LNCaP clone FGC (cell line): ENCODE measurements around the gene MYO1C.
A peak's percentile ranks its signal among the peaks of the same experiment; 100 is the strongest.

Experiments used
- DNase-seq: peaks from one replicate; pipeline ENCODE4 v3.0.0-alpha.2; 2011; ENCODE audit warnings: low read depth
- H3K4me3 ChIP-seq: 2 replicates; pipeline ENCODE4 v1.5.1; 2011; ENCODE audit warnings: mild to moderate bottlenecking, low read depth, low read length, control low read depth
- TF ChIP-seq, protein P1 (sequence below): IDR thresholded peaks from 2 replicates; pipeline ENCODE4 v1.5.1; 2012; ENCODE audit warnings: mild to moderate bottlenecking; ENCODE audit not compliant: control insufficient read depth, insufficient read depth; ENCODE audit errors: extremely low read depth

The MYO1C gene

DNA sequence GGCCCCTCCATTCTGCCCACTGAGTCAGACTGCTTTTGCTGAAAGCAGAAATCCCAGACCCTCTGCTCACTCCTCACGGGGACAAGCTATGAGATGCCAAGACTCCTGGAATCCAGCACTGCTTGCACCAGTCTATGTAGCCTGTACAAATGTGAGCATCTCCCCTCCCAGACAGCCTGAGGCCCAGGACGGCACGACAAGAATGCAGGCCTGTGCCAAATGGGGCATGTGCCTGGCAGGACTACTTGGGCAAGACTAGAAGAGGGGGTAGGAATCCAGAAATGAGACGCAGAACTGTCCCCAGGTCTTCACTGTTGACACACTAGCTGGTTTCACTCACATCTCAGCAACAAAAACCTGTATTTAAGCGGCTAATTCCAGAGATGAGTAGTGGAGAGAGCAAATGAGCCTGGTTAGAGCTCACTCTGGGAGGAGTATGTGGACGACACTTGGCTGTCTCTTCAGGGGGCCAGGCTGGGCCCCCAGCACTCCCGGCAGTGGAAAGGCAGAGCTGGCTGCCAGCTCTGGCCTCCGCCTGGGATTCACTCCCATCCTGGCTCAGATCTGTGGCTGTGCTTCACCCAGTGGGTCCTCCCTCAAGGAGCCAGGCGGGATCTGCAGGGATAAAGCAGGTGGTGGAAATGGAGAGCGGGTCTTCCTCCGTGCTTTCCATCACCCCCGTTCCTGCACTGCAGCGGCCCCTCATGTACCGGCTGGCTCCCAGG lies 2.9 kb upstream of the MYO1C start:
- no peak for DNase-seq
- no peak overlapping the region for H3K4me3 ChIP-seq
- TF ChIP-seq, protein P1, sequence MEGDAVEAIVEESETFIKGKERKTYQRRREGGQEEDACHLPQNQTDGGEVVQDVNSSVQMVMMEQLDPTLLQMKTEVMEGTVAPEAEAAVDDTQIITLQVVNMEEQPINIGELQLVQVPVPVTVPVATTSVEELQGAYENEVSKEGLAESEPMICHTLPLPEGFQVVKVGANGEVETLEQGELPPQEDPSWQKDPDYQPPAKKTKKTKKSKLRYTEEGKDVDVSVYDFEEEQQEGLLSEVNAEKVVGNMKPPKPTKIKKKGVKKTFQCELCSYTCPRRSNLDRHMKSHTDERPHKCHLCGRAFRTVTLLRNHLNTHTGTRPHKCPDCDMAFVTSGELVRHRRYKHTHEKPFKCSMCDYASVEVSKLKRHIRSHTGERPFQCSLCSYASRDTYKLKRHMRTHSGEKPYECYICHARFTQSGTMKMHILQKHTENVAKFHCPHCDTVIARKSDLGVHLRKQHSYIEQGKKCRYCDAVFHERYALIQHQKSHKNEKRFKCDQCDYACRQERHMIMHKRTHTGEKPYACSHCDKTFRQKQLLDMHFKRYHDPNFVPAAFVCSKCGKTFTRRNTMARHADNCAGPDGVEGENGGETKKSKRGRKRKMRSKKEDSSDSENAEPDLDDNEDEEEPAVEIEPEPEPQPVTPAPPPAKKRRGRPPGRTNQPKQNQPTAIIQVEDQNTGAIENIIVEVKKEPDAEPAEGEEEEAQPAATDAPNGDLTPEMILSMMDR, result no peak

DNA sequence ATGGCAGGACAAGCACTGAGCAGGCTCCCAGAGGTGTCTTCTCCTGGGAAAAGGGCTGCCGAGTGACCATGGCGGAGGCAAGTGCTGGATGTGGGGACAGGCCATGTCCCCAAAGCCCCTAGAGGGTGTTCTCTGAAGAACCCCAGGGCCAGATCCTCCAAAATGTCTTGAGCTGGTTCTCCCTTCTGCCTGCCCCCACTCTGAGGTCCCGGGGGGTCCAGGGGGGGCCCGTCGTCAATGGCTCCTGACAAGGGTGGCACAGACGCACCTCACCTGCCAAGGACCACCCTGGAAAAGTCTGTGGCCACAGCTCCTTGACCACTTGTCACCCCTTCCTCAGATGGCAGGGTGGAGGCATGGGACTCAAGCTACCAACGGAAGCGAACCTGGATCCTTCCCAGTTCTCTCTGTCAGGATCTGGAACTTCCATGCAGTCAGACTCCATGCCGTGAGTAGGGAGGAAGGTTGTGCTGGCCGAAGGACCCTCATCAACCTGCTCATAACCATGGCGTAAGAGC lies 2.3 kb upstream of the MYO1C start:
- no peak for DNase-seq
- TF ChIP-seq, protein P1, result no peak
- no peak overlapping the region for H3K4me3 ChIP-seq

DNA sequence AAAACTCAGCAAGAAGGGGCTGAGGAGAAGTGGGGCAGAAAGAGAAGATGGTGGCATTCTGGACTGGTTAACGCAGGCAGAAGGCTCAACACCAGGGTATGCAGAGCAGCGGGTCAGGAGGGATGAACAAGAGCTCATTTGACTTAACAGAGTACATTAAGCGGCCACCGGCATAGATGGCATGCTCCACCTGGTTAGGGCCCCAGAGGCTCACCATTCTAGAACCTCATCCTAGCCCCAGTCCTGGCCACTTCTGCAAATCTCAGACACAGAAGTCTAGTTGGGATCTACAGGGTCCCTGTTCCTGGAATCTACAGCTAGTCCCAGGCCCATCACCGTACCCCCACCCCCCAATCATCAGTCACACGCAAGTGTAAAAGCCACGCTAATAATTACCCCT lies 1.7 kb upstream of the MYO1C start:
- TF ChIP-seq, protein P1, result no peak
- H3K4me3 ChIP-seq, result no peak overlapping the region
- DNase-seq, result no peak

DNA sequence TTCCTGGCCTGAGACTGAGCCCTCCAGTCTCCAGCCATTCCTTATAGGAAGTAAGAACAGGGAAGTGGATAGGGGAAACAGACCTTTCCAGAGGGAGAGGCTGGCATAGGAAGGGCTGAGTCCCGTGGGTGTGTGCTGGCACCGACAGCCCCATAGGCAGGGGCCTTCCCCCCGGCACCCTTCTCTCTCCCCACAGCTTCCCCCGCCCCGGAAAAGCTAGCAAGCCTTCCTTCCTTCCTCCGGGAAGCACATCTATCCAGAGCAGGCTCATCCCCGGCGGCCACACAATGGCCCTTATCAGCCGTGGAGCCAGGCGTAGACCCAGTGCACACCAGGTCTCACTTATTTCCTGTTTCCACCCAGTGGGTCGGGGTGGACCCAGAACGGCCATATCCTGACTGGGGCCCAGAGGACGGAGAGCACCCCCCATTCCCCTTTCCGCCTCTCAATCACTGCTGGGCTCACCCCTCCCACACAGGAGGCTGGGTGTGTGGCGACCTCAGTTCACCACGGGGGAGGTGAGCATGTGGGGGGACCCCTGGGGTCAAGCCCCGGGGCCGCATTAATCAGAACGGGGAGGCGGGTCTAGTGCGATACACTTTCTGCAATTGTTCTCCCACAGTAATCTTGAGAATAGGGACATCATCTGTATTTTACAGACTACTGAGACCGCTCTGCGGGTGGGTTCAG lies 950 bp upstream of the MYO1C start:
- DNase-seq, result no peak
- TF ChIP-seq, protein P1, result no peak
- H3K4me3 ChIP-seq, result no peak overlapping the region

DNA sequence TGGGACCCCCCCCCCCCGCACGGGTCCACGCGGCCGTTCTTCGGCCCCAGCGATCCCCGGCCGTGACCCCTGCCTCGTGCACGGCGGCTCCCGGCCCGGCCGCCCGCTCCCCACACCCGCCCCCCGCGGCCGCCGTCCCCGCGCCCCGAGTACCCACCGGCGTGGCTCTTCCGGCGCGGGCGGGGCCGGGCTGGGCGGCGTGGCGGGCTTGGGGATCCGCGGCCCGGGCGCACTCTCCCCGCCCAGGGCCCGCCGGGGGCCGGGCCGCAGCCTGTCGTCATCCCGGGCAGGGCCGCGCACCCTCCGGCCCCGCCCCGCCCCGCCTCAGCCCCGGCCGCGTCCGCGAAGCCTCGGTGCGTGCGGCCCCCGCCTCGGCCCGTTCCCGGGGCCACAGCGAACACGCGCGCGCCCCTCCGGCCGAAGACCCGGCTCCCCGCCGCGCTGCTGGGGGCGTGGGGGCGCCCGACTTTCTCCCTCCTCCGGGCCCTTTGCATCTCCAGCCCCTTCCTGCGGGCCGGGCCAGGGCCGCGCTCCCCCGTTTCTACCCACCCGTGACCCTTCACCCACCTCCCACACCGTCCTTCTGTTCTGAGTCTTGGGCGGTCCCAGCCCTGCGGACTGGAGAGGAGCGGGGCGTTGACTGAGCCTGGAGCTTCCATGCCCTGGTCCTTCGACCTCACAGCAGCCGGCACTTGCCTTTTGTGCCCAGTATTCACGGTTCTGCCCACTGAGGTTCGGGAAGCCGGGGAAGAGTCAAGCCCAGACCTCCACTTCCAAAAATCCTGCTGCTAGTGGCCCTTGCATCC lies 840 bp downstream of the MYO1C start:
- no peak for DNase-seq

More for the DNA sequence above, 840 bp downstream of the MYO1C start:
- H3K4me3 ChIP-seq, result peak overlapping the region; percentile 88
- TF ChIP-seq, protein P1, result no peak
